IMR-90 (cell line): ENCODE results near the gene PPFIA2. TPM values are rescaled to one million over a fixed set of nuclear protein-coding genes. Genes with fewer than 3 reads are reported as not detected.

Source experiments
- ATAC-seq: fragments of 200-7000 bp; cut with Tn5 transposase; 2 replicates; pipeline ENCODE4 v1.9.1; 2020; ENCODE audit warnings: low read depth, mild to moderate bottlenecking, moderate library complexity
- BruUV-seq: library from RNA; stranded (reverse); fragments of 400-500 nt; replicated peaks from 2 replicates; lab custom pipeline; 2021; lab: Mats Ljungman, UMichigan
- CTCF ChIA-PET: fragments of 300-600 bp; formaldehyde crosslinking; extraction: SDS; loops from one replicate; lab custom pipeline; 2021; ENCODE audit warnings: antibody characterized with exemption; lab: Yijun Ruan, JAX
- POLR2A ChIA-PET: fragments of 300-600 bp; sonication (Branson Sonifier 250); formaldehyde crosslinking; loops from one replicate; lab custom pipeline; 2022; ENCODE audit warnings: antibody characterized with exemption; ENCODE audit not compliant: unreplicated experiment; lab: Charles Lee
- DNase-seq: peaks from one replicate; pipeline ENCODE4 v3.0.0; 2013
- H2AFZ ChIP-seq: replicated peaks from 2 replicates; pipeline ENCODE3; 2013; ENCODE audit warnings: low read length, mild to moderate bottlenecking; ENCODE audit not compliant: poor library complexity
- H2AK5ac ChIP-seq: 2 replicates; pipeline ENCODE4 v1.6.1; 2013; ENCODE audit warnings: low read depth, low read length, inconsistent platforms
- H2AK9ac ChIP-seq: replicated peaks from 2 replicates; pipeline ENCODE3; 2013; ENCODE audit warnings: mild to moderate bottlenecking, low read depth, low read length, moderate library complexity; ENCODE audit not compliant: poor library complexity
- H2BK120ac ChIP-seq: 2 replicates; pipeline ENCODE4 v1.6.1; 2013; ENCODE audit warnings: low read depth, low read length, inconsistent platforms
- H2BK15ac ChIP-seq: 3 replicates; pipeline ENCODE4 v1.6.1; 2013; ENCODE audit warnings: low read depth, low read length, inconsistent platforms
- H2BK20ac ChIP-seq: 2 replicates; pipeline ENCODE4 v1.6.1; 2013; ENCODE audit warnings: low read depth, mild to moderate bottlenecking, inconsistent platforms, low read length, moderate library complexity
- H2BK5ac ChIP-seq: 2 replicates; pipeline ENCODE4 v1.6.1; 2013; ENCODE audit warnings: mild to moderate bottlenecking, low read depth, low read length, inconsistent platforms; ENCODE audit not compliant: poor library complexity, severe bottlenecking
- H3K14ac ChIP-seq: replicated peaks from 2 replicates; pipeline ENCODE4 v1.6.1; 2013; ENCODE audit warnings: low read depth, low read length, inconsistent platforms
- H3K18ac ChIP-seq: 2 replicates; pipeline ENCODE4 v1.6.1; 2013; ENCODE audit warnings: low read depth, low read length, control low read depth
- H3K23ac ChIP-seq: 2 replicates; pipeline ENCODE4 v1.6.1; 2013; ENCODE audit warnings: low read depth, low read length, inconsistent platforms
- H3K27ac ChIP-seq: 2 replicates; pipeline ENCODE4 v1.5.1; 2013; ENCODE audit warnings: mild to moderate bottlenecking, control low read depth, low read length; ENCODE audit not compliant: insufficient read depth
- H3K27me3 ChIP-seq: 2 replicates; pipeline ENCODE4 v1.6.1; 2013; ENCODE audit warnings: low read length; ENCODE audit not compliant: control insufficient read depth, insufficient read depth
- H3K36me3 ChIP-seq: 2 replicates; pipeline ENCODE4 v1.6.1; 2013; ENCODE audit warnings: low read length, mixed read lengths; ENCODE audit not compliant: control insufficient read depth, insufficient read depth
- H3K4ac ChIP-seq: 2 replicates; pipeline ENCODE4 v1.6.1; 2013; ENCODE audit warnings: low read depth, low read length, inconsistent platforms
- H3K4me1 ChIP-seq: 2 replicates; pipeline ENCODE4 v1.6.1; 2013; ENCODE audit warnings: low read length, mixed read lengths; ENCODE audit not compliant: control insufficient read depth, insufficient read depth
- H3K4me2 ChIP-seq: 2 replicates; pipeline ENCODE4 v1.6.1; 2013; ENCODE audit warnings: low read depth, mild to moderate bottlenecking, control low read depth, low read length, moderate library complexity
- H3K4me3 ChIP-seq: 2 replicates; pipeline ENCODE4 v1.5.1; 2013; ENCODE audit warnings: low read depth, mild to moderate bottlenecking, control low read depth, low read length, moderate library complexity; ENCODE audit not compliant: insufficient read depth
- H3K56ac ChIP-seq: 2 replicates; pipeline ENCODE4 v1.6.1; 2013; ENCODE audit warnings: low read length, inconsistent platforms; ENCODE audit not compliant: insufficient read depth; ENCODE audit errors: extremely low read depth
- H3K79me1 ChIP-seq, 2 experiments: 2 replicates each; pipeline ENCODE4 v1.6.1; 2013; ENCODE audit warnings: low read length in 2 of 2, inconsistent platforms in 1 of 2, low read depth in 1 of 2
- H3K9ac ChIP-seq: 2 replicates; pipeline ENCODE4 v1.6.1; 2013; ENCODE audit warnings: low read depth, low read length, control low read depth
- H3K9me1 ChIP-seq: 2 replicates; pipeline ENCODE4 v1.6.1; 2013; ENCODE audit warnings: low read length, inconsistent platforms; ENCODE audit not compliant: insufficient read depth
- H3K9me3 ChIP-seq: 2 replicates; pipeline ENCODE4 v1.6.1; 2013; ENCODE audit warnings: low read length; ENCODE audit not compliant: control insufficient read depth, insufficient read depth
- H4K20me1 ChIP-seq: 2 replicates; pipeline ENCODE4 v1.6.1; 2013; ENCODE audit warnings: low read length, inconsistent platforms; ENCODE audit not compliant: insufficient read depth
- H4K5ac ChIP-seq: 2 replicates; pipeline ENCODE4 v1.6.1; 2013; ENCODE audit warnings: mild to moderate bottlenecking, low read depth, low read length, control low read depth
- H4K8ac ChIP-seq, 2 experiments: 2 replicates each; pipeline ENCODE4 v1.6.1; 2013; ENCODE audit warnings: low read depth in 2 of 2, low read length in 2 of 2, control low read depth in 1 of 2, inconsistent platforms in 1 of 2
- H4K91ac ChIP-seq: 2 replicates; pipeline ENCODE4 v1.6.1; 2013; ENCODE audit warnings: low read depth, low read length, inconsistent platforms; ENCODE audit not compliant: insufficient read depth
- CEBPB ChIP-seq: IDR thresholded peaks from 2 replicates; pipeline ENCODE4 v1.6.1; 2012; ENCODE audit warnings: low read depth, low read length, improper control_type of control experiment
- CTCF ChIP-seq: conservative IDR thresholded peaks from 2 replicates; pipeline ENCODE4 v1.5.1; 2012; ENCODE audit warnings: mild to moderate bottlenecking, low read depth, low read length, improper control_type of control experiment
- FOS ChIP-seq: fragments of 150-350 bp; IDR thresholded peaks from 2 replicates; pipeline ENCODE4 v1.6.1; 2016; ENCODE audit warnings: low read depth, low read length
- MAFK ChIP-seq: IDR thresholded peaks from 2 replicates; pipeline ENCODE4 v1.6.1; 2012; ENCODE audit warnings: low read depth, low read length, improper control_type of control experiment
- MXI1 ChIP-seq: IDR thresholded peaks from 2 replicates; pipeline ENCODE4 v1.6.1; 2012; ENCODE audit warnings: low read depth, mild to moderate bottlenecking, low read length, moderate library complexity, borderline replicate concordance
- SMC3 ChIP-seq: fragments of 150-350 bp; IDR thresholded peaks from 2 replicates; pipeline ENCODE4 v1.6.1; 2016; ENCODE audit warnings: low read depth, mild to moderate bottlenecking, antibody characterized with exemption, low read length, moderate library complexity
- WGBS, 2 experiments: methylation state at CpG; one replicate each; pipeline versions ENCODE4 v1.1.5 to v1.1.7; 2013; ENCODE audit warnings: missing lambda C conversion rate in 2 of 2; ENCODE audit not compliant: insufficient read length in 1 of 2; ENCODE audit errors: extremely low coverage in 2 of 2; 5-methylcytosine and 5-hydroxymethylcytosine counted together
- dilution Hi-C: fragments of 300-500 bp; cut with HindIII; formaldehyde crosslinking; loops from one replicate; pipeline ENCODE4 v1.14.3; 2018; ENCODE audit warnings: low sequenced_read_pairs; ENCODE audit not compliant: unreplicated experiment
- in situ Hi-C: fragments of 300-500 bp; cut with MboI; formaldehyde crosslinking; loops from 3 replicates; pipeline ENCODE4 v1.14.3; 2019; ENCODE audit warnings: low sequenced_read_pairs, inconsistent platforms, mixed read lengths
- intact Hi-C: fragments of 100-400 bp; cut with micrococcal nuclease; formaldehyde crosslinking; loops from 2 replicates; pipeline ENCODE4 v1.10.0; 2022
- polyA plus RNA-seq, 3 experiments: library from polyadenylated mRNA; depleted of rRNA; stranded (reverse); fragments of >200 nt; gene quantifications; 2 replicates each; pipeline ENCODE4 v1.2.3, GENCODE V29; 2012; ENCODE audit warnings: low replicate concordance in 1 of 3
- total RNA-seq: library from RNA; depleted of rRNA; stranded (reverse); fragments of >200 nt; gene quantifications from 2 replicates; pipeline ENCODE4 v1.2.3, GENCODE V29; 2012

PPFIA2 gene
- total and polyA plus RNA-seq, 2 of the 4 experiments (the other 2 are of a cell fraction), result 0.29 to 1.3 TPM

GRCh38 chr12:81543621-81544139, 215.5 kb downstream of the PPFIA2 start:
- H3K27ac ChIP-seq, result no peak overlapping the region
- no peak overlapping the region for H2BK5ac ChIP-seq
- H2AFZ ChIP-seq, result no peak overlapping the region
- dilution Hi-C loops (no loop called here), intact Hi-C loops (no loop called here), in situ Hi-C loops (no loop called here)
- ChIA-PET POLR2A (no interaction called here), CTCF (no interaction called here)
- TF ChIP-seq SMC3 (no peak), MAFK (peak; percentile 66), FOS (no peak), CEBPB (no peak), CTCF (no peak), MXI1 (no peak)
- no peak overlapping the region for H2AK5ac ChIP-seq
- no CpG with 5 or more reads among the region's 4 CpGs for WGBS, 2 experiments
- no peak overlapping the region for H3K4me2 ChIP-seq
- no peak overlapping the region for H3K4me3 ChIP-seq
- no peaks in the 10 kb centered on the region for H3K4me1 ChIP-seq
- no TSS peak for BruUV-seq
- H2BK120ac ChIP-seq, result no peak overlapping the region
- no peak overlapping the region for H4K91ac ChIP-seq
- no peak overlapping the region for H2AK9ac ChIP-seq
- DNase-seq (no peak), ATAC-seq (no peak)
- H4K20me1 ChIP-seq, result no peaks in the 10 kb centered on the region
- H3K79me1 ChIP-seq, result no peaks in the 10 kb centered on the region
- H3K4ac ChIP-seq, result no peak overlapping the region
- H4K8ac ChIP-seq, result no peak overlapping the region
- no peak overlapping the region for H2BK15ac ChIP-seq
- no peak overlapping the region for H2BK20ac ChIP-seq
- H3K36me3 ChIP-seq, result no peaks in the 10 kb centered on the region
- H3K18ac ChIP-seq, result no peak overlapping the region
- no peak overlapping the region for H3K56ac ChIP-seq
- no peak overlapping the region for H4K5ac ChIP-seq
- H3K14ac ChIP-seq, result no peak overlapping the region
- H3K27me3 ChIP-seq, result no peaks in the 10 kb centered on the region
- no peak overlapping the region for H3K9ac ChIP-seq
- no peaks in the 10 kb centered on the region for H3K9me3 ChIP-seq
- H3K23ac ChIP-seq, result no peak overlapping the region
- no peaks in the 10 kb centered on the region for H3K9me1 ChIP-seq
